Naive thymus-derived CD4-positive, alpha-beta T cell (primary cell): Measurements from ENCODE around the gene MTA2. TPM values are rescaled to one million over a fixed set of nuclear protein-coding genes. Genes with fewer than 3 reads are reported as not detected.
A peak's percentile ranks its signal among the peaks of the same experiment; 100 is the strongest.
"Not testable (repeated sequence)": the region's sequence is repeated elsewhere in the genome, so short reads cannot be mapped to it uniquely, and the experiment has no call there.

Experiments
- ATAC-seq: fragments of 150-1000 bp; cut with Tn5 transposase; 2 replicates; pipeline ENCODE4 v1.10.0; 2021; ENCODE audit warnings: mild to moderate bottlenecking, moderate library complexity
- CTCF ChIA-PET: fragments of 350-600 bp; sonication (Branson Sonifier 250); formaldehyde crosslinking; loops from one replicate; lab custom pipeline; 2021; ENCODE audit warnings: antibody characterized with exemption; lab: Charles Lee
- POLR2A ChIA-PET: fragments of 350-600 bp; sonication (Branson Sonifier 250); formaldehyde crosslinking; loops from one replicate; lab custom pipeline; 2021; ENCODE audit warnings: antibody characterized with exemption, inconsistent platforms; lab: Charles Lee
- DNase-seq, 9 donors: peaks; one replicate each; pipeline versions ENCODE4 v3.0.0 to v3.0.0-alpha.2; 2020 to 2022; ENCODE audit warnings: mixed read lengths in 1 of 9
- H3K27ac ChIP-seq: one replicate; pipeline ENCODE4 v1.7.0; 2013; ENCODE audit warnings: mild to moderate bottlenecking, low read depth, low read length, moderate library complexity
- H3K27me3 ChIP-seq, 2 donors: one replicate each; pipeline ENCODE4 v1.7.0; 2013; ENCODE audit warnings: low read length in 2 of 2, mild to moderate bottlenecking in 2 of 2, moderate library complexity in 2 of 2; ENCODE audit not compliant: control insufficient read depth in 2 of 2, insufficient read depth in 2 of 2
- H3K36me3 ChIP-seq, 3 experiments: 1 replicate in 2 of 3; 2 replicates in 1 of 3; pipeline ENCODE4 v1.7.0; 2013; ENCODE audit warnings: low read length in 3 of 3, mild to moderate bottlenecking in 3 of 3, moderate library complexity in 1 of 3; ENCODE audit not compliant: insufficient read depth in 3 of 3, control insufficient read depth in 2 of 3
- H3K4me1 ChIP-seq, 2 donors: one replicate each; pipeline ENCODE4 v1.7.0; 2013; ENCODE audit warnings: low read length in 2 of 2, mild to moderate bottlenecking in 2 of 2, moderate library complexity in 1 of 2; ENCODE audit not compliant: control insufficient read depth in 2 of 2, insufficient read depth in 2 of 2
- H3K4me3 ChIP-seq: 2 replicates; pipeline ENCODE4 v1.7.0; 2013; ENCODE audit warnings: mild to moderate bottlenecking, low read length
- H3K9me3 ChIP-seq, 3 experiments: 1 replicate in 2 of 3; 2 replicates in 1 of 3; pipeline ENCODE4 v1.7.0; 2013; ENCODE audit warnings: low read length in 3 of 3; ENCODE audit not compliant: control insufficient read depth in 2 of 3
- H3K27ac Mint-ChIP-seq, 9 donors: one replicate each; pipeline ENCODE4 v1.8.0; 2020 to 2022; ENCODE audit warnings: mixed read lengths in 9 of 9, mild to moderate bottlenecking in 8 of 9, moderate library complexity in 5 of 9, inconsistent platforms in 2 of 9
- H3K27me3 Mint-ChIP-seq, 5 donors: one replicate each; pipeline ENCODE4 v1.8.0; 2021 to 2022; ENCODE audit warnings: mixed read lengths in 5 of 5, mild to moderate bottlenecking in 1 of 5
- H3K36me3 Mint-ChIP-seq, 5 donors: one replicate each; pipeline ENCODE4 v1.8.0; 2020 to 2022; ENCODE audit warnings: mixed read lengths in 5 of 5, mild to moderate bottlenecking in 3 of 5, inconsistent platforms in 1 of 5
- H3K4me1 Mint-ChIP-seq, 7 donors: one replicate each; pipeline ENCODE4 v1.8.0; 2020 to 2022; ENCODE audit warnings: mixed read lengths in 7 of 7, mild to moderate bottlenecking in 3 of 7, inconsistent platforms in 1 of 7
- H3K4me3 Mint-ChIP-seq, 10 donors: one replicate each; pipeline ENCODE4 v1.8.0; 2020 to 2022; ENCODE audit warnings: mild to moderate bottlenecking in 10 of 10, mixed read lengths in 10 of 10, moderate library complexity in 6 of 10, inconsistent platforms in 2 of 10
- H3K9me3 Mint-ChIP-seq, 11 donors: one replicate each; pipeline ENCODE4 v1.8.0; 2020 to 2022; ENCODE audit warnings: mixed read lengths in 11 of 11, mild to moderate bottlenecking in 4 of 11, inconsistent platforms in 1 of 11, moderate library complexity in 1 of 11
- intact Hi-C, 2 donors: fragments of 100-400 bp; cut with micrococcal nuclease; formaldehyde crosslinking; loops; one replicate each; pipeline ENCODE4 v1.15.1; 2023
- polyA plus RNA-seq, 2 donors: library from polyadenylated mRNA; unstranded; fragments of 300-500 nt; fragmentation: Illumina TruSeq; gene quantifications; one replicate each; pipeline ENCODE4 v1.2.3, GENCODE V29; 2021
- total RNA-seq, 6 experiments: library from RNA in 5 of 6; stranded (reverse) in 5 of 6; gene quantifications; 1 replicate in 5 of 6; 2 replicates in 1 of 6; pipeline ENCODE4 v1.2.3 and lab custom pipeline; 2021 to 2026

MTA2 gene
- total and polyA plus RNA-seq, 7 experiments from 2014 or later, result 25.6 to 238 (median 178) TPM

DNA sequence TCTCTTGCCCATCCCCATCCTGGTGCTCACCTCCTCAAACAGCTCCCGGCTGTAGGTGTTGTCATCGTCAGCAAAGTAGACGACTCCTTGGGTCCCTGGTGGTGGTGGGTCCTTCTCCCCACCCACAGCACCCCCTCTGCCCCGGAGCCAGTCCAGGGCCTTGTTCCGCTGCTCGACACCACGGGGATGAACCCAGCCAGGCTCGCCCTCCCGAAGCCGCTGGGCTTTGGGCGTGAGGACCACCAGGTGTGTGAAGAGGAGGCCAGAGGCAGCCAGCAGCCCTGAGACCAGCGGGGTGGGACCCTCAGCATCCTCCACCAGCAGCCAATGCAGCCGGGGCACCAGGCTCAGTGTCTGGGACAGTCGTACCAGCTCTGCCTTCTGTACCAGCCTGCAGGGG is 15.3 kb upstream of the MTA2 start:
- H3K9me3 ChIP-seq, ATAC-seq, H3K4me3 ChIP-seq, intact Hi-C loops, H3K27ac ChIP-seq, H3K4me3 Mint-ChIP-seq, H3K27me3 ChIP-seq, H3K27me3 Mint-ChIP-seq, H3K9me3 Mint-ChIP-seq, DNase-seq: not testable (repeated sequence)
- Histone ChIP-seq H3K36me3 (peaks cover 0 to 28% (median 0%) of the 10 kb centered on the region in 3 experiments), H3K4me1 (peaks cover 11 to 15% of the 10 kb centered on the region in 2 donors)
- ChIA-PET CTCF (interaction anchor here (0.6 kb wide), 1 partner anchor 1590 kb away, joined by 3 read pairs; the partner anchor contains the start of gene FERMT3), POLR2A (interaction anchor here (0.7 to 10.0 kb wide), 5 partner anchors 15 to 55 kb away, joined by 3 to 94 read pairs (median 3); partner anchors contain the start of genes C11orf98, CSKMT, MTA2 and UQCC3)
- Mint-ChIP-seq H3K27ac (peak overlapping the region in 1 of 9 donors; percentile 28), H3K36me3 (peaks cover 0 to 16% (median 5%) of the 10 kb centered on the region in 5 donors), H3K4me1 (peaks cover 17 to 41% (median 33%) of the 10 kb centered on the region in 7 donors)

- Mint-ChIP-seq H3K27me3 (no peaks in the 10 kb centered on the region), H3K4me1 (peaks cover 14 to 43% (median 36%) of the 10 kb centered on the region in 7 donors), H3K4me3 (no peak overlapping the region), H3K36me3 (peaks cover 0 to 12% (median 5%) of the 10 kb centered on the region in 5 donors), H3K9me3 (no peaks in the 10 kb centered on the region), H3K27ac (peak overlapping the region in 2 of 9 donors; percentile 94)
- peaks cover 16 to 19% of the 10 kb centered on the region in 2 donors for H3K4me1 ChIP-seq
- ChIA-PET POLR2A (interaction anchor here (0.8 to 1.3 kb wide), 4 partner anchors 24 to 50 kb away, joined by 3 to 5 read pairs (median 3); partner anchors contain the start of genes C11orf98, CSKMT, INTS5 and TUT1), CTCF (interaction anchor here (0.9 kb wide), 1 partner anchor 24 kb away, joined by 3 read pairs; the partner anchor contains the start of gene TUT1)
- H3K27ac ChIP-seq, result no peak overlapping the region
- no peak overlapping the region for H3K4me3 ChIP-seq
- ATAC-seq, result no peak
- intact Hi-C loops, result no loop called here
- DNase-seq, result no peak
- H3K36me3 ChIP-seq, result peaks cover 0 to 34% (median 0%) of the 10 kb centered on the region in 3 experiments
- H3K9me3 ChIP-seq, result no peaks in the 10 kb centered on the region
- H3K27me3 ChIP-seq, result no peaks in the 10 kb centered on the region
Measured at GRCh38 chr11:62615521-62615920, 13.9 kb upstream of the MTA2 start.

DNA sequence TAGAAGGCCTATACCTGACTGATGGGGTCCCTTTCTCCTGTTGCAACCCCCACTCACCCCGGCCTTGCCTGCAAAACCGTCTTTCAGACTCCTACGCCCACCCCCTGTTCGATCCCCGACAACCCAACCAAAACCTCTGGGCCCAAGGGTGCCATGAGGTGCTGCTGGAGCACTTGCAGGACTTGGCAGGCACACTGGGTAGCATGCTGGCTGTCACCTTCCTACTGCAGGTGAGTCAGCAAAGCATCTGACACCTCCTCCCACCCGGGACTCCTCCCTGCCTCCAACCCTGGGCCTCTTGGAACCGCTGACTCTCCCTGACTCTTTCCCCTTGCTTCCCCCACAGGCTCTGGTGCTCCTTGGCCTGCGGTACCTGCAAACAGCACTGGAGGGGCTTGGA is 12.6 kb upstream of the MTA2 start:
- POLR2A ChIA-PET, result interaction anchor here (0.7 to 12.0 kb wide), 5 partner anchors 7 to 237 kb away, joined by 3 to 219 read pairs (median 64); partner anchors contain the start of genes B3GAT3, C11orf98, CSKMT and GANAB
- Histone ChIP-seq H3K27me3 (no peaks in the 10 kb centered on the region), H3K4me3 (no peak overlapping the region), H3K36me3 (peaks cover 0 to 38% (median 0%) of the 10 kb centered on the region in 3 experiments), H3K4me1 (peaks cover 16 to 28% of the 10 kb centered on the region in 2 donors), H3K27ac (no peak overlapping the region), H3K9me3 (no peaks in the 10 kb centered on the region)
- Mint-ChIP-seq H3K27me3 (no peaks in the 10 kb centered on the region), H3K4me1 (peaks cover 25 to 46% (median 40%) of the 10 kb centered on the region in 7 donors), H3K27ac (peak overlapping the region; percentile 73 to 95 (median 89)), H3K9me3 (no peaks in the 10 kb centered on the region), H3K36me3 (peaks cover 0 to 17% (median 4%) of the 10 kb centered on the region in 5 donors), H3K4me3 (peak overlapping the region in 6 of 10 donors; percentile 31 to 99 (median 58))
- no peak for DNase-seq
- ATAC-seq, result no peak
- intact Hi-C loops, result loop anchor here in 1 of 2 donors (5.0 kb wide), 1 partner anchor 228 kb away; no protein-coding TSS in a partner anchor
- CTCF ChIA-PET, result interaction anchor here (1.8 to 4.1 kb wide), 2 partner anchors 22 to 34 kb away, joined by 6 to 27 read pairs; partner anchors contain the start of gene TUT1

DNA sequence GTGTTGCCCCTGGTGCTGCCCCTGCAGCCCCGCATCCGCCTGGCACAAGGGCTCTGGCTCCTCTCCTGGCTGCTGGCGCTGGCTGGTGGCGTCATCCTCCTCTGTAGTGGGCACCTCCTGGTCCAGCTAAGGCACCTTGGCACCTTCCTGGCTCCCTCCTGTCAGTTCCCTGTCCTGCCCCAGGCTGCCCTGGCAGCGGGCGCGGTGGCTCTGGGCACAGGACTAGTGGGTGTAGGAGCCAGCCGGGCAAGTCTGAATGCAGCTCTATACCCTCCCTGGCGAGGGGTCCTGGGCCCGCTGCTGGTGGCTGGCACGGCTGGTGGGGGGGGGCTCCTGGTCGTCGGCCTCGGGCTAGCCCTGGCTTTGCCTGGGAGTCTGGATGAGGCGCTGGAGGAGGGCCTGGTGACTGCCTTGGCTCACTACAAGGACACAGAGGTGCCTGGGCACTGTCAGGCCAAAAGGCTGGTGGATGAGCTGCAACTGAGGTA is 11.7 kb upstream of the MTA2 start:
- ATAC-seq, result no peak
- H3K4me1 Mint-ChIP-seq, result peaks cover 31 to 49% (median 41%) of the 10 kb centered on the region in 7 donors

DNA sequence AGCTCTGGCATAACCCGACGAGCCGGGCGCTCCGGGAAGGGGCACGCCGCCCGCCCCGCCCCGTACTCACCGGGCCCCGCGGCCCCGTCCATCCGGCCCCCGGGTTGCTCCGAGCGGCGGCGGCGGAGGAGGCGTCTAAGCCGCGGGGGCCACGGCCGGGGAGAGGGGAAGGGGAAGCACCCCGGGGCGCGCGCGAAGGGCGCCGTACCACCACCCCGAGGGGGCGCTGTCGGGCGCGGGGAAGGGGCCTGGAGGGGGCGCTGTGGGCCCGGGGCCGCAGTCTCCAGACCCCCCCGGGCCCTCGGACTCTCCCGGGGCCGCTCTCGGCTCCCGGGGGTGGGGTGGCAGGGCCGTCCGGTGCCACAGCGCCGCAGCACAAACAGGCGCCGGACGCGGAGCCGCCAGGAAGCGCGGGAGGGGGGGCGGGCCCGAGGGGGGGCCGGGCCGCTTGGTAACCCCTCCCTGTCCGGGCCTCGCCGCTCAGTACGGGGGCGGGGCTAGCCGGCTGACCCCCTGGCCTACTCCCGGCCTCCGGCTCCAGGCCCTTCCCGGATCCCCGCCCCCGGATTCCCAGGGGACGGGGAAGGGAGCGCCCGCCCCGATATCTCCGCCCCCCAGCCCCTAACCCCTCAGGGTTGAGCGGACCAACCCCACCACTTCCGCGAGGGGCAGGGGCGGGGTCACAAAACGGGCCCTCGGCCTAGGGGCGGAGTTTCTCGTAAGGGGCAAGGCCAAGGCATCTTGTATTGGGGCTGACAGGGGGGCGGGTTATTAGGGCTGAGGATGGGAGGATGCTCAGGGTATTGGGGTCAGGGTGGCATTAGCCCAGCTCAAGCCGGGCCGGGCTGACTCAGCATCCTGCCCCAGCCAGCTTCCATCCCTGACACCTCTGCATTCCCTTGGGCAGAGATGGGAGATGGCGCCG is 11.0 kb upstream of the MTA2 start, which contains the start of the genes EML3 and ROM1:
EML3 (minus strand) TSS at position 410 of the 925 bp plus-strand sequence; CDS start at position 92, 318 bp downstream.
ROM1 (plus strand) TSS at position 892 of the 925 bp plus-strand sequence; CDS start at position 917, 25 bp downstream.
- ATAC-seq (peak; percentile 90), DNase-seq (peak; percentile 74 to 96 (median 83))
- Histone ChIP-seq H3K36me3 (peaks cover 0 to 53% (median 0%) of the 10 kb centered on the region in 3 experiments), H3K27ac (peak within 1 kb of the TSS; percentile 92), H3K27me3 (no peaks in the 10 kb centered on the region), H3K4me1 (peaks cover 19 to 32% of the 10 kb centered on the region in 2 donors), H3K9me3 (no peaks in the 10 kb centered on the region), H3K4me3 (peak within 1 kb of the TSS; percentile 99)
- H3K36me3 Mint-ChIP-seq, result peaks cover 0 to 26% (median 5%) of the 10 kb centered on the region in 5 donors
- POLR2A ChIA-PET, result interaction anchor here (0.6 to 12.0 kb wide), 19 partner anchors 9 to 1224 kb away, joined by 3 to 219 read pairs (median 8); partner anchors contain the start of genes B3GAT3, C11orf98, CSKMT and GANAB
- H3K27ac Mint-ChIP-seq, result peak within 1 kb of the TSS; percentile 93 to 100 (median 97)
- no peaks in the 10 kb centered on the region for H3K27me3 Mint-ChIP-seq
- intact Hi-C loops, result loop anchor here (1.0 to 5.0 kb wide), 15 partner anchors 10 to 230 kb away; partner anchors contain the start of genes C11orf98 (in 2 of the 2), CSKMT (in 2 of the 2), GANAB (in 2 of the 2) and MTA2 (in 1 of the 2)
- no peaks in the 10 kb centered on the region for H3K9me3 Mint-ChIP-seq
- peaks cover 31 to 56% (median 48%) of the 10 kb centered on the region in 7 donors for H3K4me1 Mint-ChIP-seq
- H3K4me3 Mint-ChIP-seq, result peak within 1 kb of the TSS; percentile 89 to 100 (median 96)
- CTCF ChIA-PET, result interaction anchor here (0.5 to 4.1 kb wide), 13 partner anchors 9 to 87 kb away, joined by 3 to 27 read pairs (median 4); partner anchors contain the start of genes B3GAT3, C11orf98, CSKMT and EEF1G

More for the DNA sequence above, 11.7 kb upstream of the MTA2 start:
- H3K9me3 ChIP-seq, result no peaks in the 10 kb centered on the region
- no peaks in the 10 kb centered on the region for H3K9me3 Mint-ChIP-seq
- H3K27me3 ChIP-seq, result no peaks in the 10 kb centered on the region
- H3K27ac ChIP-seq, result peak overlapping the region; percentile 92
- peaks cover 19 to 29% of the 10 kb centered on the region in 2 donors for H3K4me1 ChIP-seq
- H3K4me3 ChIP-seq, result no peak overlapping the region
- peaks cover 0 to 19% (median 0%) of the 10 kb centered on the region in 5 donors for H3K36me3 Mint-ChIP-seq
- CTCF ChIA-PET, result interaction anchor here (0.5 to 4.1 kb wide), 7 partner anchors 12 to 87 kb away, joined by 3 to 27 read pairs (median 3); partner anchors contain the start of genes C11orf98, CSKMT, MTA2 and TUT1
- no peak for DNase-seq
- H3K27me3 Mint-ChIP-seq, result no peaks in the 10 kb centered on the region
- peak overlapping the region; percentile 47 to 99 (median 70) for H3K4me3 Mint-ChIP-seq
- peaks cover 0 to 47% (median 0%) of the 10 kb centered on the region in 3 experiments for H3K36me3 ChIP-seq
- peak overlapping the region; percentile 64 to 95 (median 89) for H3K27ac Mint-ChIP-seq
- POLR2A ChIA-PET, result interaction anchor here (0.6 to 12.0 kb wide), 8 partner anchors 8 to 1225 kb away, joined by 3 to 219 read pairs (median 8); partner anchors contain the start of genes B3GAT3, C11orf98, CSKMT and GANAB
- intact Hi-C loops, result loop anchor here (2.0 to 5.0 kb wide), 3 partner anchors 33 to 229 kb away; partner anchors contain the start of genes C11orf98 (in 1 of the 2), CSKMT (in 1 of the 2) and GANAB (in 1 of the 2)
